ENCODE measurements around the gene TOMT.

DNA sequence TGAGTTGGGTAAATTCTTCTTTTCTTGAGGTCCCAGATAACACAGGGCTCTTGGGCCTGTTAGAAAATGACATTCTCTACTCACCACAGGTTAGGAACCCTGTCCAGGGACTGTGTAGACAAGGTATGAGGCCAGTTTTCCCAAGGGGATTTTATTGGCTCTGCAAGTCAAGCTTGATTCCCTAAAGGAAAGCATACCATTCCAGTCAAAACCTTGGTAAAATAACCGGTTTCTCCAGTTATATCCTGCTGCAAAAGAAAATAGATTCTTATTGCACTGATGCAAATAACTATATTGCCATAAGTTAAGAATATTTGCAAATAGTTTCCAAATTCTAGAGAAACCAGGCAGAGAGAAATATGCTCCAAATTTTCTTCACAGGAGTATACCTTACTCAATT is 20.2 kb downstream of the TOMT start:
- TF ChIP-seq POLR2A (IDR thresholded peaks at IDR 0.05), result no peak
- TF ChIP-seq, protein P1, sequence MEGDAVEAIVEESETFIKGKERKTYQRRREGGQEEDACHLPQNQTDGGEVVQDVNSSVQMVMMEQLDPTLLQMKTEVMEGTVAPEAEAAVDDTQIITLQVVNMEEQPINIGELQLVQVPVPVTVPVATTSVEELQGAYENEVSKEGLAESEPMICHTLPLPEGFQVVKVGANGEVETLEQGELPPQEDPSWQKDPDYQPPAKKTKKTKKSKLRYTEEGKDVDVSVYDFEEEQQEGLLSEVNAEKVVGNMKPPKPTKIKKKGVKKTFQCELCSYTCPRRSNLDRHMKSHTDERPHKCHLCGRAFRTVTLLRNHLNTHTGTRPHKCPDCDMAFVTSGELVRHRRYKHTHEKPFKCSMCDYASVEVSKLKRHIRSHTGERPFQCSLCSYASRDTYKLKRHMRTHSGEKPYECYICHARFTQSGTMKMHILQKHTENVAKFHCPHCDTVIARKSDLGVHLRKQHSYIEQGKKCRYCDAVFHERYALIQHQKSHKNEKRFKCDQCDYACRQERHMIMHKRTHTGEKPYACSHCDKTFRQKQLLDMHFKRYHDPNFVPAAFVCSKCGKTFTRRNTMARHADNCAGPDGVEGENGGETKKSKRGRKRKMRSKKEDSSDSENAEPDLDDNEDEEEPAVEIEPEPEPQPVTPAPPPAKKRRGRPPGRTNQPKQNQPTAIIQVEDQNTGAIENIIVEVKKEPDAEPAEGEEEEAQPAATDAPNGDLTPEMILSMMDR (IDR thresholded peaks at IDR 0.05), result no peak
- no peak for TF ChIP-seq POLR2AphosphoS5 (IDR thresholded peaks at IDR 0.05)

Data from suprapubic skin (tissue), 4 donors.